H1 (cell line): ENCODE results near the gene MAPK13. TPM values are rescaled to one million over a fixed set of nuclear protein-coding genes. Genes with fewer than 3 reads are reported as not detected.

Experiments
- CTCF ChIA-PET: fragments of 300-600 bp; sonication (Branson Sonifier 250); formaldehyde crosslinking; loops from one replicate; lab custom pipeline; 2021; ENCODE audit not compliant: partially characterized antibody; lab: Charles Lee
- POLR2A ChIA-PET: fragments of 300-600 bp; sonication (Branson Sonifier 250); formaldehyde crosslinking; loops from one replicate; lab custom pipeline; 2021; ENCODE audit warnings: inconsistent platforms; ENCODE audit not compliant: partially characterized antibody; lab: Charles Lee
- DNase-seq, 2 experiments: peaks; one replicate each; pipeline versions ENCODE4 v3.0.0 to v3.0.0-alpha.2; 2010 to 2022; ENCODE audit warnings: low spot score in 2 of 2, low read depth in 1 of 2, mixed read lengths in 1 of 2
- FAIRE-seq: peaks from 2 replicates; lab custom pipeline; 2011; peaks lifted over from hg19 to GRCh38; lab: Jason Lieb, UNC
- H2AFZ ChIP-seq: 2 replicates; pipeline ENCODE4 v1.8.1; 2012; ENCODE audit warnings: low read length, inconsistent platforms
- H2AK5ac ChIP-seq: 2 replicates; pipeline ENCODE4 v1.6.1; 2013; ENCODE audit warnings: low read depth, low read length
- H2BK120ac ChIP-seq: replicated peaks from 2 replicates; pipeline ENCODE3; 2013; ENCODE audit warnings: low read depth, low read length, inconsistent platforms
- H2BK12ac ChIP-seq: 2 replicates; pipeline ENCODE4 v1.6.1; 2013; ENCODE audit warnings: low read depth, low read length
- H2BK15ac ChIP-seq: 2 replicates; pipeline ENCODE4 v1.6.1; 2013; ENCODE audit warnings: low read length
- H2BK20ac ChIP-seq: 2 replicates; pipeline ENCODE4 v1.6.1; 2013; ENCODE audit warnings: low read length
- H2BK5ac ChIP-seq: 2 replicates; pipeline ENCODE4 v1.6.1; 2013; ENCODE audit warnings: low read depth, low read length
- H3K14ac ChIP-seq: 2 replicates; pipeline ENCODE4 v1.6.1; 2013; ENCODE audit warnings: inconsistent platforms; ENCODE audit not compliant: insufficient read length
- H3K18ac ChIP-seq: 2 replicates; pipeline ENCODE4 v1.6.1; 2013; ENCODE audit warnings: low read length; ENCODE audit errors: extremely low read depth
- H3K23ac ChIP-seq: 2 replicates; pipeline ENCODE4 v1.6.1; 2013; ENCODE audit warnings: inconsistent platforms; ENCODE audit not compliant: insufficient read length
- H3K23me2 ChIP-seq: 2 replicates; pipeline ENCODE4 v1.6.1; 2013; ENCODE audit warnings: low read depth, low read length
- H3K27ac ChIP-seq: 2 replicates; pipeline ENCODE4 v1.6.1; 2011; ENCODE audit warnings: low read depth, low read length, inconsistent platforms
- H3K27me3 ChIP-seq, 4 experiments: replicated peaks in 1 of 4; 1 replicate in 1 of 4; 2 replicates in 3 of 4; pipeline versions ENCODE4 v1.6.1 to v1.8.1; 2011 to 2013; ENCODE audit warnings: low read length in 3 of 4, mild to moderate bottlenecking in 3 of 4, inconsistent platforms in 2 of 4, mixed read lengths in 2 of 4, moderate library complexity in 1 of 4; ENCODE audit not compliant: control insufficient read depth in 3 of 4, insufficient read depth in 3 of 4; ENCODE audit errors: extremely low read depth in 1 of 4
- H3K36me3 ChIP-seq, 4 experiments: 2 replicates each; pipeline versions ENCODE4 v1.6.1 to v1.8.1; 2011 to 2013; ENCODE audit warnings: mild to moderate bottlenecking in 4 of 4, low read length in 3 of 4, moderate library complexity in 2 of 4, control low read depth in 1 of 4, inconsistent platforms in 1 of 4; ENCODE audit not compliant: insufficient read depth in 4 of 4, control insufficient read depth in 2 of 4
- H3K4ac ChIP-seq: replicated peaks from 2 replicates; pipeline ENCODE3; 2013; ENCODE audit warnings: low read length, low read depth, mixed read lengths, inconsistent platforms; ENCODE audit not compliant: insufficient read length
- H3K4me1 ChIP-seq, 4 experiments: replicated peaks in 1 of 4; 1 replicate in 1 of 4; 2 replicates in 3 of 4; pipeline versions ENCODE4 v1.6.1 to v1.8.1; 2011 to 2013; ENCODE audit warnings: low read length in 3 of 4, inconsistent platforms in 2 of 4, mixed read lengths in 1 of 4; ENCODE audit not compliant: insufficient read depth in 4 of 4, control insufficient read depth in 3 of 4
- H3K4me2 ChIP-seq, 2 experiments: 2 replicates each; pipeline versions ENCODE4 v1.6.1 to v1.8.1; 2011 to 2013; ENCODE audit warnings: low read depth in 2 of 2, low read length in 2 of 2, control low read depth in 1 of 2, inconsistent platforms in 1 of 2, mild to moderate bottlenecking in 1 of 2; ENCODE audit not compliant: insufficient read depth in 1 of 2
- H3K4me3 ChIP-seq, 4 experiments: fragments of 200-600, 300-600 bp in 1 of 4; sonication (generic), shearing (Covaris generic), sonication (Bioruptor Twin) in 1 of 4; 2 replicates each; pipeline versions ENCODE4 v1.5.1 to v1.8.1; 2011 to 2016; ENCODE audit warnings: low read length in 4 of 4, low read depth in 3 of 4, control low read depth in 2 of 4, inconsistent platforms in 2 of 4, mild to moderate bottlenecking in 2 of 4, mixed read lengths in 1 of 4, moderate library complexity in 1 of 4; ENCODE audit not compliant: insufficient read depth in 2 of 4; ENCODE audit errors: extremely low read depth in 1 of 4
- H3K56ac ChIP-seq: replicated peaks from 2 replicates; pipeline ENCODE3; 2013; ENCODE audit warnings: low read depth, mild to moderate bottlenecking, mixed read lengths, low read length, inconsistent platforms; ENCODE audit not compliant: insufficient read length
- H3K79me1 ChIP-seq: 2 replicates; pipeline ENCODE4 v1.6.1; 2013; ENCODE audit warnings: low read depth, low read length, control low read depth
- H3K79me2 ChIP-seq, 2 experiments: 2 replicates each; pipeline versions ENCODE4 v1.6.1 to v1.8.1; 2012 to 2013; ENCODE audit warnings: low read length in 2 of 2, mild to moderate bottlenecking in 2 of 2, inconsistent platforms in 1 of 2; ENCODE audit not compliant: insufficient read depth in 2 of 2, control insufficient read depth in 1 of 2
- H3K9ac ChIP-seq, 4 experiments: replicated peaks in 1 of 4; 1 replicate in 1 of 4; 2 replicates in 3 of 4; pipeline versions ENCODE4 v1.6.1 to v1.8.1; 2011 to 2013; ENCODE audit warnings: low read depth in 3 of 4, low read length in 3 of 4, control low read depth in 2 of 4, mild to moderate bottlenecking in 2 of 4, moderate library complexity in 2 of 4, inconsistent platforms in 1 of 4; ENCODE audit errors: extremely low read depth in 1 of 4
- H3K9me3 ChIP-seq, 2 experiments: 2 replicates each; pipeline versions ENCODE4 v1.6.1 to v1.8.1; 2012 to 2013; ENCODE audit warnings: mild to moderate bottlenecking in 2 of 2, moderate library complexity in 2 of 2, control low read depth in 1 of 2, inconsistent platforms in 1 of 2, low read depth in 1 of 2, low read length in 1 of 2, mixed read lengths in 1 of 2; ENCODE audit not compliant: insufficient read depth in 2 of 2
- H4K20me1 ChIP-seq, 2 experiments: replicated peaks in 1 of 2; 2 replicates each; pipeline versions ENCODE3 to v1.8.1; 2011 to 2013; ENCODE audit warnings: inconsistent platforms in 2 of 2, low read length in 2 of 2, mild to moderate bottlenecking in 1 of 2; ENCODE audit not compliant: insufficient read depth in 2 of 2, control insufficient read depth in 1 of 2
- H4K5ac ChIP-seq: 2 replicates; pipeline ENCODE4 v1.6.1; 2013; ENCODE audit warnings: low read length, low read depth, mixed read lengths, inconsistent platforms; ENCODE audit not compliant: insufficient read length
- H4K8ac ChIP-seq: 2 replicates; pipeline ENCODE4 v1.8.0; 2013; ENCODE audit warnings: mild to moderate bottlenecking, moderate library complexity, low read length, inconsistent platforms; ENCODE audit not compliant: insufficient read depth; ENCODE audit errors: extremely low read depth
- H4K91ac ChIP-seq: replicated peaks from 2 replicates; pipeline ENCODE3; 2013; ENCODE audit warnings: low read length, mixed read lengths, inconsistent platforms; ENCODE audit not compliant: insufficient read length
- CEBPB ChIP-seq: IDR thresholded peaks from 2 replicates; pipeline ENCODE4 v1.6.1; 2012; ENCODE audit warnings: low read depth, low read length
- GABPA ChIP-seq: IDR thresholded peaks from 2 replicates; pipeline ENCODE4 v1.6.1; 2011; ENCODE audit warnings: mild to moderate bottlenecking, low read length, moderate library complexity, borderline replicate concordance; ENCODE audit not compliant: insufficient read depth
- HDAC6 ChIP-seq: IDR thresholded peaks from one replicate; pipeline ENCODE4 v1.7.1; 2012; ENCODE audit warnings: low read depth, mild to moderate bottlenecking, inconsistent platforms, low read length, moderate library complexity
- PHF8 ChIP-seq: fragments of 200-600 bp; sonication (generic); conservative IDR thresholded peaks from 2 replicates; pipeline ENCODE4 v1.7.1; 2012; ENCODE audit warnings: low read depth, mild to moderate bottlenecking, inconsistent platforms, low read length, moderate library complexity
- RAD21 ChIP-seq, 2 experiments: IDR thresholded peaks in 1 of 2; conservative IDR thresholded peaks in 1 of 2; 2 replicates each; pipeline ENCODE4 v1.6.1; 2011; ENCODE audit warnings: low read depth in 2 of 2, low read length in 2 of 2, improper control_type of control experiment in 1 of 2, inconsistent platforms in 1 of 2, mild to moderate bottlenecking in 1 of 2, moderate library complexity in 1 of 2
- RNF2 ChIP-seq: fragments of 200-900, 300-1000 bp; sonication (generic); IDR thresholded peaks from 2 replicates; pipeline ENCODE4 v1.7.1; 2016; ENCODE audit warnings: borderline replicate concordance, low read depth, mild to moderate bottlenecking, antibody characterized with exemption, low read length; ENCODE audit not compliant: poor library complexity, severe bottlenecking; ENCODE audit errors: missing control alignments
- SIN3A ChIP-seq, 2 experiments: IDR thresholded peaks in 1 of 2; conservative IDR thresholded peaks in 1 of 2; 2 replicates each; pipeline ENCODE4 v1.6.1; 2011 to 2012; ENCODE audit warnings: low read length in 2 of 2, improper control_type of control experiment in 1 of 2, low read depth in 1 of 2, mild to moderate bottlenecking in 1 of 2
- TAF1 ChIP-seq: IDR thresholded peaks from 2 replicates; pipeline ENCODE4 v1.6.1; 2011; ENCODE audit warnings: mild to moderate bottlenecking, low read depth, low read length
- WGBS, 2 experiments: shearing (Covaris generic) in 1 of 2; methylation state at CpG; one replicate each; pipeline versions ENCODE4 v1.1.6 to v1.1.7; 2013 to 2015; ENCODE audit warnings: low lambda C conversion rate in 2 of 2, mixed read lengths in 2 of 2, inconsistent platforms in 1 of 2, low coverage in 1 of 2, missing lambda C conversion rate in 1 of 2; ENCODE audit not compliant: insufficient replicate concordance in 2 of 2, insufficient coverage in 1 of 2, insufficient read length in 1 of 2; ENCODE audit errors: extremely low coverage in 1 of 2, missing lambda C conversion rate in 1 of 2; 5-methylcytosine and 5-hydroxymethylcytosine counted together
- polyA plus RNA-seq, 7 experiments: library from polyadenylated mRNA; depleted of rRNA in 3 of 7; stranded (reverse) in 5 of 7; unstranded in 2 of 7; fragments of >200 nt in 5 of 7; fragments of 200-250 nt in 2 of 7; gene quantifications; 1 replicate in 5 of 7; 2 replicates in 1 of 7; 4 replicates in 1 of 7; pipeline versions ENCODE4 v1.2.1 to v1.2.3, GENCODE V29; 2011 to 2013; ENCODE audit warnings: missing spikeins in 2 of 7, mixed read lengths in 2 of 7
- total RNA-seq: library from RNA; stranded (reverse); fragmentation: NEBNext Ultra II Directional; extraction: Animal tissue kit (Norgen Biotek cat#: 25700); gene quantifications from 2 replicates; pipeline ENCODE4 v1.2.1, GENCODE V29; 2021
- TF ChIP-seq, protein P1 (sequence below): IDR thresholded peaks from 2 replicates; pipeline ENCODE4 v1.6.1; 2011; ENCODE audit warnings: low read depth, mild to moderate bottlenecking, low read length; ENCODE audit not compliant: insufficient read depth
- TF ChIP-seq, protein P2 (sequence below): IDR thresholded peaks from 2 replicates; pipeline ENCODE4 v1.6.1; 2012; ENCODE audit warnings: inconsistent platforms

Gene MAPK13
- total and polyA plus RNA-seq, 2 of the 8 experiments (the other 6 are each of a cell fraction or from before 2014, with no cell fraction given), result 10.1 to 14.1 TPM

DNA sequence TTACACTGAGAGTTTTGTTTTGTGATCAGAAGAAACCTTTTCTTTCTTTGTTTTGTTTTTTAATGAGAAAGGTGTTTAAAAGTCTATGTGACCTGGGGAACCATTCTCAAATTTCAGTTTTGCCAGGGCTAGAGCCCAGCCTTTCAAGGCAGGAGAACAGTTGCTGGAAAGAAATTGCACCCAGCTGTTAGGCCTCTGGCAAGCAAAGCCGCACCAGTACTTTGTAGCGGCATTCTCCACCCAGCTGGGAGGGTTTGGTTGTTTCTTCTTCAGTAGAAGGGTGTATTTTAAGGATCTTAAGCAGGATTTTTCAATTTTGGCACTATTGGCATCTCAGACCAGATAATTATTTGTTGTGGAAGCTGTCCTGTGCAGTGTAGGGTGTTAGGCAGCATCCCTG lies 16.6 kb upstream of the MAPK13 start:
- Histone ChIP-seq H3K36me3 (peaks cover 0 to 9% (median 3%) of the 10 kb centered on the region in 4 experiments; a peak in 3 of 8 replicates), H3K4me2 (no peak overlapping the region), H2AFZ (no peak overlapping the region), H3K9ac (no peak overlapping the region), H3K4me3 (no peak overlapping the region), H4K91ac (no peak overlapping the region), H3K27ac (no peak overlapping the region), H3K79me1 (no peaks in the 10 kb centered on the region), H3K79me2 (no peaks in the 10 kb centered on the region), H3K23me2 (no peaks in the 10 kb centered on the region), H3K56ac (no peak overlapping the region), H4K20me1 (peaks cover 0 to 2% of the 10 kb centered on the region in 2 experiments), H3K27me3 (no peaks in the 10 kb centered on the region), H4K5ac (no peak overlapping the region), H3K4me1 (peaks cover 0 to 6% (median 1%) of the 10 kb centered on the region in 4 experiments; a peak in 4 of 7 replicates), H3K18ac (no peak overlapping the region), H3K14ac (no peak overlapping the region), H2BK20ac (no peak overlapping the region), H2BK12ac (no peak overlapping the region), H2BK120ac (no peak overlapping the region), H3K9me3 (no peaks in the 10 kb centered on the region), H2BK15ac (no peak overlapping the region), H2AK5ac (no peak overlapping the region), H2BK5ac (no peak overlapping the region), H3K23ac (no peak overlapping the region), H3K4ac (no peak overlapping the region), H4K8ac (no peak overlapping the region)
- FAIRE-seq, result no peak
- ChIA-PET POLR2A (no interaction called here), CTCF (interaction anchor here (0.6 to 1.0 kb wide), 2 partner anchors 17 to 228 kb away, joined by 3 to 5 read pairs; no protein-coding TSS in a partner anchor)
- 75% methylated on average over 2 of the region's 2 CpGs; no CpG with 5 or more reads in 1 of the 2 experiments for WGBS, 2 experiments
- DNase-seq, result no peak
- TF ChIP-seq, protein P1, sequence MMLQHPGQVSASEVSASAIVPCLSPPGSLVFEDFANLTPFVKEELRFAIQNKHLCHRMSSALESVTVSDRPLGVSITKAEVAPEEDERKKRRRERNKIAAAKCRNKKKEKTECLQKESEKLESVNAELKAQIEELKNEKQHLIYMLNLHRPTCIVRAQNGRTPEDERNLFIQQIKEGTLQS, result no peak
- TF ChIP-seq TAF1 (no peak), CEBPB (no peak), GABPA (no peak), PHF8 (no peak), RNF2 (no peak), RAD21 (IDR thresholded peaks at IDR 0.05 in 1 of 2, conservative IDR thresholded peaks at IDR 0.05 in 1 of 2; ENCODE audit: low read depth in 2 of 2, low read length in 2 of 2) (no peak), HDAC6 (no peak), SIN3A (conservative IDR thresholded peaks at IDR 0.05 in 1 of 2, IDR thresholded peaks at IDR 0.05 in 1 of 2; ENCODE audit: low read depth in 1 of 2, low read length in 2 of 2) (no peak)
- TF ChIP-seq, protein P2, sequence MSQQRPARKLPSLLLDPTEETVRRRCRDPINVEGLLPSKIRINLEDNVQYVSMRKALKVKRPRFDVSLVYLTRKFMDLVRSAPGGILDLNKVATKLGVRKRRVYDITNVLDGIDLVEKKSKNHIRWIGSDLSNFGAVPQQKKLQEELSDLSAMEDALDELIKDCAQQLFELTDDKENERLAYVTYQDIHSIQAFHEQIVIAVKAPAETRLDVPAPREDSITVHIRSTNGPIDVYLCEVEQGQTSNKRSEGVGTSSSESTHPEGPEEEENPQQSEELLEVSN, result no peak
